GM06990 (cell line): ENCODE data around the gene GARIN1A.
"Not testable (repeated sequence)": the region's sequence is repeated elsewhere in the genome, so short reads cannot be mapped to it uniquely, and the experiment has no call there.

Experiments
- DNase-seq: peaks from one replicate; pipeline ENCODE4 v3.0.0-alpha.2; 2011; ENCODE audit not compliant: insufficient read length; ENCODE audit errors: extremely low read depth
- H3K27me3 ChIP-seq: replicated peaks from 2 replicates; pipeline ENCODE4 v1.6.0; 2011; ENCODE audit warnings: low read length; ENCODE audit not compliant: control insufficient read depth, insufficient read depth
- H3K36me3 ChIP-seq: 2 replicates; pipeline ENCODE4 v1.5.1; 2011; ENCODE audit warnings: low read length; ENCODE audit not compliant: control insufficient read depth, insufficient read depth
- H3K4me3 ChIP-seq: replicated peaks from 2 replicates; pipeline ENCODE4 v1.5.1; 2011; ENCODE audit warnings: low read depth, mild to moderate bottlenecking, control low read depth, low read length
- TF ChIP-seq, protein P1 (sequence below): IDR thresholded peaks from 2 replicates; pipeline ENCODE4 v1.5.1; 2011; ENCODE audit warnings: low read length, control low read depth, mild to moderate bottlenecking, inconsistent platforms; ENCODE audit not compliant: insufficient read depth, poor library complexity, severe bottlenecking

GARIN1A gene

DNA sequence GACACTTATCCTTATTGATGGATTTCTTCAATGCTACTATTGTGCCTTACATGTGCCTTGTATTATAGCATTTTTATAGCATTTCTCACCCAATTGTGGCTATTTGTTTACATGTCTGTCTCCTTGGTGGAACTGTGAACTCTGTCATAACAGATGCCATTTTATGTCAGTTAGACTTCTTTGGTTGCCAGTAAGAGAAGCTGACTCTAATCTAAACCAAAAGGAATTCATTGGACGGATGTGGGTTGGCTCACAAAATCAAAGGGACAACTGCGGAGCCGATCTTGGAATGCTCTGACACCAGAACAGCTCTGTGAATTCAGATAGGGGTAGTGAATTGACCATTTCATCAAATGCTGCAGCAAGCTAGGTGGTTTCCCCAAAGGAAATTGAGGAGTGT lies 15.0 kb downstream of the GARIN1A start:
- no peaks in the 10 kb centered on the region; the same call in 1 of the 2 replicates for H3K27me3 ChIP-seq
- TF ChIP-seq, protein P1, sequence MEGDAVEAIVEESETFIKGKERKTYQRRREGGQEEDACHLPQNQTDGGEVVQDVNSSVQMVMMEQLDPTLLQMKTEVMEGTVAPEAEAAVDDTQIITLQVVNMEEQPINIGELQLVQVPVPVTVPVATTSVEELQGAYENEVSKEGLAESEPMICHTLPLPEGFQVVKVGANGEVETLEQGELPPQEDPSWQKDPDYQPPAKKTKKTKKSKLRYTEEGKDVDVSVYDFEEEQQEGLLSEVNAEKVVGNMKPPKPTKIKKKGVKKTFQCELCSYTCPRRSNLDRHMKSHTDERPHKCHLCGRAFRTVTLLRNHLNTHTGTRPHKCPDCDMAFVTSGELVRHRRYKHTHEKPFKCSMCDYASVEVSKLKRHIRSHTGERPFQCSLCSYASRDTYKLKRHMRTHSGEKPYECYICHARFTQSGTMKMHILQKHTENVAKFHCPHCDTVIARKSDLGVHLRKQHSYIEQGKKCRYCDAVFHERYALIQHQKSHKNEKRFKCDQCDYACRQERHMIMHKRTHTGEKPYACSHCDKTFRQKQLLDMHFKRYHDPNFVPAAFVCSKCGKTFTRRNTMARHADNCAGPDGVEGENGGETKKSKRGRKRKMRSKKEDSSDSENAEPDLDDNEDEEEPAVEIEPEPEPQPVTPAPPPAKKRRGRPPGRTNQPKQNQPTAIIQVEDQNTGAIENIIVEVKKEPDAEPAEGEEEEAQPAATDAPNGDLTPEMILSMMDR: no peak
- H3K36me3 ChIP-seq: no peaks in the 10 kb centered on the region
- H3K4me3 ChIP-seq: no peak overlapping the region
- no peak for DNase-seq

DNA sequence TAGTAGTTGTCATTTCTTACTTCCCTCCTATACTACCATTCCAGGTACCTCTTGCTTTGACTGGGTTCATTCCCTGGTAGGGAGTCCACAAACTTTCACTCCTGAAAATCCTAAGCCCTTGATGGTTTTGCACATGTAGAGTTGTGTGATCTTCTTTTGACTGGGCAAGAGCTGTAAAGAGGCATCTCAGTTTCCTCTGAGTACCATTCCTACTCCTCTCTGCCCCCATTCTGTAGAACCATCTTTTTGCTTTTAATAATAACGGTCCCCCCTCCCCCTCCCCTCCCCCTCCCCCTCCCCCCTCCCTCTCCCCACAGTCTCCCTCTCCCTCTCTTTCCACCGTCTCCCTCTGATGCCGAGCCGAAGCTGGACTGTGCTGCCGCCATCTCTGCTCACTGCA lies 16.4 kb downstream of the GARIN1A start:
- Histone ChIP-seq H3K36me3 (no peaks in the 10 kb centered on the region), H3K27me3 (no peaks in the 10 kb centered on the region; the same call in 1 of the 2 replicates), H3K4me3 (no peak overlapping the region)
- TF ChIP-seq, protein P1: no peak
- DNase-seq: no peak

DNA sequence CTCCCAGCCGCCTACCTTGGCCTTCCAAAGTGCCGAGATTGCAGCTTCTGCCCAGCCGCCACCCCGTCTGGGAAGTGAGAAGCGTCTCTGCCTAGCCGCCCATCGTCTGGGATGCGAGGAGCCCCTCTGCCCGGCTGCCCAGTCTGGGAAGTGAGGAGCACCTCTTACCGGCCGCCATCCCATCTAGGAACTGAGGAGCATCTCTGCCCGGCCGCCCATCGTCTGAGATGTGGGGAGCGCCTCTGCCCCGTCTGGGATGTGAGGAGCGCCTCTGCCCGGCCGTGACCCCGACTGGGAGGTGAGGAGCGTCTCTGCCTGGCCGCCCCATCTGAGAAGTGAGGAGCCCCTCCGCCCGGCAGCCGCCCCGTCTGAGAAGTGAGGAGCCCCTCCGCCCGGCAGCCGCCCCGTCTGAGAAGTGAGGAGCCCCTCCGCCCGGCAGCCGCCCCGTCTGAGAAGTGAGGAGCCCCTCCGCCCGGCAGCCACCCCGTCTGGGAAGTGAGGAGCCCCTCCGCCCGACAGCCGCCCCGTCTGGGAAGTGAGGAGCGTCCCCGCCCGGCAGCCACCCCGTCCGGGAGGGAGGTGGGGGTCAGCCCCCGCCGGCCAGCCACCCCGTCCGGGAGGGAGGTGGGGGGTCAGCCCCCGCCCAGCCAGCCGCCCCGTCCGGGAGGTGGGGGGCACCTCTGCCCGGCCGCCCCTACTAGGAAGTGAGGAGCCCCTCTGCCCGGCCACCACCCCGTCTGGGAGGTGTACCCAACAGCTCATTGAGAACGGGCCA lies 17.3 kb downstream of the GARIN1A start:
- not testable (repeated sequence) for DNase-seq, H3K36me3 ChIP-seq, H3K27me3 ChIP-seq, H3K4me3 ChIP-seq

DNA sequence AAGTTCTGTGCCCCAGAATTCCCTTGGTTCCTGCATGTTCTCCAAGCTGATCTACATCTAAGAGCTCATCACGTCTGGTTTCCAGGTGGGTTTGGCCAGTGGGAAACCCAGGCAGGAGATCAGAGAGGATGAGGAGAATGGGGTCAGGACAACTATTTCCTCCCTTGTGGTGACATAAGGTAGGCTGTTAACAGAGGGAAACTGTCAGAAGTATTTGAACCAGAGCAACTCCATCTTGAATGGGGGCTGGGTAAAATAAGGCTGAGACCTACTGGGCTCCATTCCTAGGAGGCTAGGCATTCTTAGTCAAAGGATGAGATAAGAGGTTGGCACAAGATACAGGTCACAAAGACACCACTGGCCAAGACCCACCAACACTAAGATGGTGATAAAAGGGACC lies 19.1 kb downstream of the GARIN1A start:
- Histone ChIP-seq H3K36me3 (no peaks in the 10 kb centered on the region), H3K4me3 (no peak overlapping the region), H3K27me3 (no peaks in the 10 kb centered on the region; the same call in 1 of the 2 replicates)
- TF ChIP-seq, protein P1: no peak
- DNase-seq: no peak

DNA sequence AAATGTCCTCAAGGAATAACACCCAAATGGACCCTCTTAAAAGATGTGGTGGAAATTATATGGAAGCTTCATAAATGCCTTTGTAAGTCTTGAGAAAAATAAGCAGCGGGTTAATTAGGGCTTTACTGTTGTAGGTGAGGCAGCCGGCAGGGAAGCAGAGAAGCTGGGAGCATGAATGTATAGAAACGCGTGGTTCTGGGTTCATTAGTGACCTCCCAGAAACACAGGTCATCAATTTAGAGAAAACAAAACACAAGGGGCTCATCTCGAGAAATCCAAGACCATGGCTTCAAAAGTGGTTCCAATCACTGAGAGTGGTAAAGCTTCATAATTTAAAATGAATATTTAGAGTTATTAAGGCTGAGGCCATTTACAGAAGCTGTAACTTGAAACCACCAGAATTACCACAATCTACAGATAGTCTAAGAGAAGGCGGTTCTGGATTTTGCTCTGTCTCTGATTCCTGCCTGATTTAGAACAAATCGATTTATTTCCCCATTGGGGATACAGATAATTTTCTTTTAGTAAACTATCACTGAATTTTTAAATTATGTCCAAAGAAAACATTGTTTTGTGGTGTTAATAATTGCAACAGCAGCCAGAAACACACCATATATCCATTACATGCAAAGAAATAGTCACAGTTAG lies 20.7 kb downstream of the GARIN1A start:
- no peaks in the 10 kb centered on the region; the same call in 1 of the 2 replicates for H3K27me3 ChIP-seq
- H3K36me3 ChIP-seq: no peaks in the 10 kb centered on the region
- no peak overlapping the region for H3K4me3 ChIP-seq
- no peak for DNase-seq
- TF ChIP-seq, protein P1: no peak

DNA sequence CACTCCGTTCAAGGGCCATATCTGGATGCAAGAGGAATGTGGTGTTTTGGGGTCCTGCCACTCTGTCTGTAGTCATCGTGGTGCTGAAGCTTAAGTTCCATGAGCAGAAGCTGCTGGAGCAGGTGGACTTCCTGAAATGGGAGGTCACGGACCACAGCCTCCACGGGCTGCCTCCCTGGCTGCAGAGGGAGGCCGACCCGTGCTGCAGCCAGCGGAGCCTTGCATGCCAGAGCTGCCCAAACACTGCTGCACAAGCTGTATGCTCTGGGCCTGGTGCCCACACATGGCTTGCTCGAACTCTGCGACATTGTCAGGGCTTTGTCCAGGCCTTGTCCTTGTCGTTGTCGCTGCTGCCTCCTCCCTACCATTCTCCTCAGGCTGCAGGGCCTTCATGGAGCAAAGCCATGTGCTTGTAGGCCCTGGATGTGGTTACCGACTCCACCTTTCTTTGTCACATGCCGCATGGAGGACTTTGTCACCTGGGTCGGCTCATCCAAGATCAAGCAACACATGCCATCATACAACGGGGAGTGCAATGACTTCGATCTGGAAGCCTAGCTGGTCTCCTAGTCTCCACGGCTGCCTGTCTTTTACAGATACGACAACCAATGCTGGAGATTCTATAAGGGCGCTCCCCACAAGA lies 21.4 kb downstream of the GARIN1A start:
- H3K36me3 ChIP-seq: no peaks in the 10 kb centered on the region
- no peak overlapping the region for H3K4me3 ChIP-seq
- no peak for DNase-seq
- no peaks in the 10 kb centered on the region; the same call in 1 of the 2 replicates for H3K27me3 ChIP-seq
- TF ChIP-seq, protein P1: no peak
